Measurements from ENCODE around the gene TBCB.

GRCh38 chr19:36084231-36085009 is 30.8 kb upstream of the TBCB start:
- TF ChIP-seq TAF1 (IDR thresholded peaks at IDR 0.05; ENCODE audit: control insufficient read depth, extremely low read depth, insufficient read depth, low read length, severe bottlenecking), result no peak
- TF ChIP-seq, protein P1, sequence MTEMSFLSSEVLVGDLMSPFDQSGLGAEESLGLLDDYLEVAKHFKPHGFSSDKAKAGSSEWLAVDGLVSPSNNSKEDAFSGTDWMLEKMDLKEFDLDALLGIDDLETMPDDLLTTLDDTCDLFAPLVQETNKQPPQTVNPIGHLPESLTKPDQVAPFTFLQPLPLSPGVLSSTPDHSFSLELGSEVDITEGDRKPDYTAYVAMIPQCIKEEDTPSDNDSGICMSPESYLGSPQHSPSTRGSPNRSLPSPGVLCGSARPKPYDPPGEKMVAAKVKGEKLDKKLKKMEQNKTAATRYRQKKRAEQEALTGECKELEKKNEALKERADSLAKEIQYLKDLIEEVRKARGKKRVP (CRISPR knock-in tag; IDR thresholded peaks at IDR 0.05), result no peak
- TF ChIP-seq, protein P2, sequence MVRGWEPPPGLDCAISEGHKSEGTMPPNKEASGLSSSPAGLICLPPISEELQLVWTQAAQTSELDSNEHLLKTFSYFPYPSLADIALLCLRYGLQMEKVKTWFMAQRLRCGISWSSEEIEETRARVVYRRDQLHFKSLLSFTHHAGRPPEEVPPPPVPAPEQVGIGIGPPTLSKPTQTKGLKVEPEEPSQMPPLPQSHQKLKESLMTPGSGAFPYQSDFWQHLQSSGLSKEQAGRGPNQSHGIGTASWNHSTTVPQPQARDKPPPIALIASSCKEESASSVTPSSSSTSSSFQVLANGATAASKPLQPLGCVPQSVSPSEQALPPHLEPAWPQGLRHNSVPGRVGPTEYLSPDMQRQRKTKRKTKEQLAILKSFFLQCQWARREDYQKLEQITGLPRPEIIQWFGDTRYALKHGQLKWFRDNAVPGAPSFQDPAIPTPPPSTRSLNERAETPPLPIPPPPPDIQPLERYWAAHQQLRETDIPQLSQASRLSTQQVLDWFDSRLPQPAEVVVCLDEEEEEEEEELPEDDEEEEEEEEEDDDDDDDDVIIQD (CRISPR knock-in tag; IDR thresholded peaks at IDR 0.05), result no peak
- TF ChIP-seq, protein P3, sequence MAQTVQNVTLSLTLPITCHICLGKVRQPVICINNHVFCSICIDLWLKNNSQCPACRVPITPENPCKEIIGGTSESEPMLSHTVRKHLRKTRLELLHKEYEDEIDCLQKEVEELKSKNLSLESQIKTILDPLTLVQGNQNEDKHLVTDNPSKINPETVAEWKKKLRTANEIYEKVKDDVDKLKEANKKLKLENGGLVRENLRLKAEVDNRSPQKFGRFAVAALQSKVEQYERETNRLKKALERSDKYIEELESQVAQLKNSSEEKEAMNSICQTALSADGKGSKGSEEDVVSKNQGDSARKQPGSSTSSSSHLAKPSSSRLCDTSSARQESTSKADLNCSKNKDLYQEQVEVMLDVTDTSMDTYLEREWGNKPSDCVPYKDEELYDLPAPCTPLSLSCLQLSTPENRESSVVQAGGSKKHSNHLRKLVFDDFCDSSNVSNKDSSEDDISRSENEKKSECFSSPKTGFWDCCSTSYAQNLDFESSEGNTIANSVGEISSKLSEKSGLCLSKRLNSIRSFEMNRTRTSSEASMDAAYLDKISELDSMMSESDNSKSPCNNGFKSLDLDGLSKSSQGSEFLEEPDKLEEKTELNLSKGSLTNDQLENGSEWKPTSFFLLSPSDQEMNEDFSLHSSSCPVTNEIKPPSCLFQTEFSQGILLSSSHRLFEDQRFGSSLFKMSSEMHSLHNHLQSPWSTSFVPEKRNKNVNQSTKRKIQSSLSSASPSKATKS (CRISPR knock-in tag; IDR thresholded peaks at IDR 0.05), result no peak
- TF ChIP-seq, protein P4, sequence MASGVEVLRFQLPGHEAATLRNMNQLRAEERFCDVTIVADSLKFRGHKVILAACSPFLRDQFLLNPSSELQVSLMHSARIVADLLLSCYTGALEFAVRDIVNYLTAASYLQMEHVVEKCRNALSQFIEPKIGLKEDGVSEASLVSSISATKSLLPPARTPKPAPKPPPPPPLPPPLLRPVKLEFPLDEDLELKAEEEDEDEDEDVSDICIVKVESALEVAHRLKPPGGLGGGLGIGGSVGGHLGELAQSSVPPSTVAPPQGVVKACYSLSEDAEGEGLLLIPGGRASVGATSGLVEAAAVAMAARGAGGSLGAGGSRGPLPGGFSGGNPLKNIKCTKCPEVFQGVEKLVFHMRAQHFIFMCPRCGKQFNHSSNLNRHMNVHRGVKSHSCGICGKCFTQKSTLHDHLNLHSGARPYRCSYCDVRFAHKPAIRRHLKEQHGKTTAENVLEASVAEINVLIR (CRISPR knock-in tag; IDR thresholded peaks at IDR 0.05), result no peak
- TF ChIP-seq ZNF79 (CRISPR knock-in tag; IDR thresholded peaks at IDR 0.05; ENCODE audit: low read depth), result no peak
- TF ChIP-seq NCOA2 (IDR thresholded peaks at IDR 0.05; ENCODE audit: partially characterized antibody in 2 of 2), result no peak
- no peak for TF ChIP-seq ZNF12 (CRISPR knock-in tag; IDR thresholded peaks at IDR 0.05)
- no peak for TF ChIP-seq RCOR1 (IDR thresholded peaks at IDR 0.05; ENCODE audit: borderline replicate concordance in 1 of 2, low read depth in 2 of 2, low read length in 2 of 2)

All from K562 (cell line).